ENCODE measurements around the gene PBX3. TPM values are rescaled to one million over a fixed set of nuclear protein-coding genes. Genes with fewer than 3 reads are reported as not detected.

Gene PBX3
- total and polyA plus RNA-seq, 2 of the 13 experiments (the other 11 are each of a cell fraction or from before 2014, with no cell fraction given), result 6.0 to 11.2 TPM

DNA sequence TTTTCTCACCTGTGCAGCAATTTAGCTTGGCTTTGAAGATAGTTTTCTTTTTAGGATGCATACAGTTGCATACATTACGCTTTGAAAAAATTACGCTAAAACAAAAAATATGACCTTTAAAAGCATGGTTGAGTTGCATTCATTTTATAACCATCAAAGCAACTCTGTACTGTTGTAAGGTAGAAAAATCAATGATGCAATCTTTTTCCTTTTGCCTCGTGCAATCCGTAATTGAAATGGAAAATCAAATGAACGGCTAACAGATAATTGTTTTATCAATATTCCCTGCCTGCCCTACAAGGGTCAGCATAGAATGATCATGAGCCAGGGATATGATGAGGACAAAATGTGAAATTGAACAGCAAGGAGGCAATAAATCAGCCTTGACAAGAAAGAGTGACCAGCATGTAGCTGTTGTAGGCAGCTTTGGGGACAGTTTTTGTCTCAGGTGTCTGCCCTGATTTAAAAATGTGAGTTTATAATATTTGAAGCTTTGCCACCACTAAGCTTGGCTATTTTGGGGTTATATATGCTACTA, 98.2 kb downstream of the PBX3 start:
- H3K9me3 ChIP-seq (ENCODE audit: low read length), result no peaks in the 10 kb centered on the region
- FAIRE-seq (no peak), DNase-seq (ENCODE audit: low spot score) (no peak), ATAC-seq (no peak)
- intact Hi-C loops (cut with micrococcal nuclease; ENCODE audit: unreplicated experiment) (no loop called here), in situ Hi-C loops (cut with HindIII; ENCODE audit: extremely low pct_ligation_motif_present, low pct_unique_long_range_greater_than_20kb) (no loop called here)
- POLR2A ChIA-PET, result no interaction called here
- TF ChIP-seq RAD51 (IDR thresholded peaks at IDR 0.05; ENCODE audit: borderline replicate concordance), result no peak
- no peak for TF ChIP-seq ZNF644 (CRISPR knock-in tag; IDR thresholded peaks at IDR 0.05; ENCODE audit: low read depth)
- TF ChIP-seq ATF7 (IDR thresholded peaks at IDR 0.05), result peak; percentile 36; the same call in 1 of the 2 replicates
- no peak for TF ChIP-seq ATF7 (CRISPR knock-in tag; IDR thresholded peaks at IDR 0.05)
- TF ChIP-seq, protein P1, sequence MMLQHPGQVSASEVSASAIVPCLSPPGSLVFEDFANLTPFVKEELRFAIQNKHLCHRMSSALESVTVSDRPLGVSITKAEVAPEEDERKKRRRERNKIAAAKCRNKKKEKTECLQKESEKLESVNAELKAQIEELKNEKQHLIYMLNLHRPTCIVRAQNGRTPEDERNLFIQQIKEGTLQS (CRISPR knock-in tag; IDR thresholded peaks at IDR 0.05), result no peak
- no peak for TF ChIP-seq NR2F6 (IDR thresholded peaks at IDR 0.05)
- TF ChIP-seq NR2F6 (CRISPR knock-in tag; IDR thresholded peaks at IDR 0.05), result no peak
- TF ChIP-seq ZMYM4 (CRISPR knock-in tag; IDR thresholded peaks at IDR 0.05), result no peak
- TF ChIP-seq, protein P2, sequence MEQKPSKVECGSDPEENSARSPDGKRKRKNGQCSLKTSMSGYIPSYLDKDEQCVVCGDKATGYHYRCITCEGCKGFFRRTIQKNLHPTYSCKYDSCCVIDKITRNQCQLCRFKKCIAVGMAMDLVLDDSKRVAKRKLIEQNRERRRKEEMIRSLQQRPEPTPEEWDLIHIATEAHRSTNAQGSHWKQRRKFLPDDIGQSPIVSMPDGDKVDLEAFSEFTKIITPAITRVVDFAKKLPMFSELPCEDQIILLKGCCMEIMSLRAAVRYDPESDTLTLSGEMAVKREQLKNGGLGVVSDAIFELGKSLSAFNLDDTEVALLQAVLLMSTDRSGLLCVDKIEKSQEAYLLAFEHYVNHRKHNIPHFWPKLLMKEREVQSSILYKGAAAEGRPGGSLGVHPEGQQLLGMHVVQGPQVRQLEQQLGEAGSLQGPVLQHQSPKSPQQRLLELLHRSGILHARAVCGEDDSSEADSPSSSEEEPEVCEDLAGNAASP (CRISPR knock-in tag; IDR thresholded peaks at IDR 0.05; ENCODE audit: borderline replicate concordance), result no peak
- TF ChIP-seq KDM5A (IDR thresholded peaks at IDR 0.05; ENCODE audit: borderline replicate concordance, low read length), result no peak
- TF ChIP-seq, protein P3, sequence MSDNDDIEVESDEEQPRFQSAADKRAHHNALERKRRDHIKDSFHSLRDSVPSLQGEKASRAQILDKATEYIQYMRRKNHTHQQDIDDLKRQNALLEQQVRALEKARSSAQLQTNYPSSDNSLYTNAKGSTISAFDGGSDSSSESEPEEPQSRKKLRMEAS (IDR thresholded peaks at IDR 0.05), result no peak
- H3K4me3 ChIP-seq (replicated peaks in 1 of 3; ENCODE audit: insufficient read depth in 1 of 3, low read depth in 2 of 3, low read length in 3 of 3), result no peak overlapping the region
- H3K4me1 ChIP-seq (ENCODE audit: insufficient read depth, low read length), result peaks cover 13% of the 10 kb centered on the region
- no peaks in the 10 kb centered on the region for H3K36me3 ChIP-seq (replicated peaks in 1 of 2; ENCODE audit: control insufficient read depth in 1 of 2, insufficient read depth in 2 of 2, low read length in 2 of 2)
- no peak overlapping the region for H3K4me2 ChIP-seq (ENCODE audit: low read depth, low read length)
- H3K27ac ChIP-seq (ENCODE audit: extremely low read length, insufficient read depth, low read length), result no peak overlapping the region
- BruUV-seq (replicated peaks), result no TSS peak
- no peaks in the 10 kb centered on the region for H4K20me1 ChIP-seq (ENCODE audit: insufficient read depth, low read length)
- no peaks in the 10 kb centered on the region for H3K27me3 ChIP-seq (ENCODE audit: control insufficient read depth in 1 of 2, insufficient read depth in 2 of 2, low read length in 2 of 2)
- no peaks in the 10 kb centered on the region for H3K79me2 ChIP-seq (ENCODE audit: insufficient read depth, low read length)
- no peak overlapping the region for H3K9ac ChIP-seq (ENCODE audit: insufficient read depth, low read depth, low read length)
- WGBS (ENCODE audit: low lambda C conversion rate), result 94% methylated on average over 5 of the region's 5 CpGs
- CTCF ChIA-PET (ENCODE audit: low intra/inter-chr PET ratio, low total read pairs), result no interaction called here
- H2AFZ ChIP-seq (ENCODE audit: low read length), result no peak overlapping the region

All from HepG2 (cell line).